GM19468 (cell line): ENCODE results near the gene SERPINA12.

Experiments used
- ATAC-seq: cut with Tn5 transposase; IDR thresholded peaks from one replicate; pipeline ENCODE4 v1.9.1; 2021; ENCODE audit warnings: mild to moderate bottlenecking, moderate library complexity, moderate number of reproducible peaks; ENCODE audit not compliant: unreplicated experiment; ENCODE audit errors: extremely low read depth

SERPINA12 gene

DNA sequence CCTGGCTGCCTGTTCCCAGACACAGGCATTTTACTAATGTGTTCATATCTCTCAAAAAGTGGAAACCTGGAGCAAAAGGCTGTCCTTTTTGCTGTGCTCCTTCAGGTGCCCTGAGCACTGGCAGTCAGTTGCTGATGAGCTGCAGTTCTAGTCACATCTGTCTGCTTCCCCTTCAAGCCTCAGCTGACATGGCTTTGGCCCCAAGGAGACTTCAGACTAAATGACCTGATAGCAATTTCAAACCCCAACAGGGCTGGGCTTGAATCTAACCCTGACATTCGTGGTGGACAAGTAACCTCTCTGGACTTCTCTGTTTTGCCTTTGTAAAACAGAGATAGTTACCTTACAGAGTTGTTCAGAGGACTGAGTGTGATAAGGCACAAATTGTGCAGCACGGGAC, 39.0 kb downstream of the SERPINA12 start:
- ATAC-seq, result no peak

DNA sequence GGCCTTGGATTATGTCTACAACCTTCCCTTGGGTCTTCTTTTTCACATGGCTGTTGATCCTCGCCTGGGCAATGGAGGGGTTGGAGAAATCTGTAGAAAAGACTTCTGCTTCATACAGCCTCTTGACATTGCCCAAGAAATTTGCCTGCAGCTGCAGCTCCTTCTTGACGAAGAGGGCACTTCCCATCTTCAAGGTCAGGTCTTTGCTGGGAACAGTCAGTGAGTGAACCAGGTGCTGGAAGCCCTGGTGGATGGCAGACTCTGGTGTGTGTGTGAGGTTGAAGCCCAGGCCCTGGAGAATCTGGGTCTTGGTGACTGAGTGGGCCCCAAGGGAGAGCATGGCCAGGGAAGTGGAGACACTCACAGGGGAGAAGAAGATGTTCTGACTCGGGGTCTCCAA, 40.0 kb downstream of the SERPINA12 start:
- ATAC-seq, result no peak

DNA sequence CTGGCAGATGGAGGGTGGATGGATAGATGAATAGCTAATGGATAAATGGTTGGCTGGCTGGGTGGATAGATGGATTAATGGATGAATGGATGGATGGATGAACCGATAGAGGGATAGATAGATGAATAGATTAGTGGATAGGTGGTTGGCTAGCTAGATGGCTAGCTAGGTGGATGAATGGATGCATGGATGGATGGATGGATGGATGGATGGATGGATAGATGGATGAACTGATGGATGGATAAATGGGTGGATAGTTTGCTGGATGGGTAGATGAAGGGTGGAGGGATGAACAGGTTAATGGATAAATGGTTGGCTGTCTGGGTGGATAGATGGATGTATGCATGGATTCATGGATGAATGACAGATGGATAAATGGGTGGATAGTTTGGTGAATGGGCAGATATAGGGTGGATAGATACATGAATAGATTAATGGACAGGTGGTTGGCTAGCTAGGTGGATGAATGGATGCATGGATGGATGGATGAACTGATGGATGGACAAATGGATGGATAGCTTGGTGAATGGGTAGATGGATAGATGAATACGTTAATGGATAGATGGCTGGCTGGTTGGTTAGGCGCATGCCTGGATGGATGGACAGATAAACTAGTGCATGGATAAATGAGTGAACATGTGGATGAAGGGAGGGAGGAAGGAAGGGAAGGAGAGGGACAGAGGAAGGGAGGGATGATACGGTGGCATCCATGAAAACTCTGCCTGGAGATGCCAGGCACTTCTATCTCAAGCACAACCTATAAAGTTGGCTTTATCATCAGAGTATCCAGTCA, 41.3 kb downstream of the SERPINA12 start:
- ATAC-seq, result no peak

GRCh38 chr14:94466706-94467370, 42.4 kb downstream of the SERPINA12 start:
- ATAC-seq, result no peak

GRCh38 chr14:94465042-94465441, 44.2 kb downstream of the SERPINA12 start:
- no peak for ATAC-seq

GRCh38 chr14:94464290-94464689, 45.0 kb downstream of the SERPINA12 start:
- ATAC-seq, result no peak

DNA sequence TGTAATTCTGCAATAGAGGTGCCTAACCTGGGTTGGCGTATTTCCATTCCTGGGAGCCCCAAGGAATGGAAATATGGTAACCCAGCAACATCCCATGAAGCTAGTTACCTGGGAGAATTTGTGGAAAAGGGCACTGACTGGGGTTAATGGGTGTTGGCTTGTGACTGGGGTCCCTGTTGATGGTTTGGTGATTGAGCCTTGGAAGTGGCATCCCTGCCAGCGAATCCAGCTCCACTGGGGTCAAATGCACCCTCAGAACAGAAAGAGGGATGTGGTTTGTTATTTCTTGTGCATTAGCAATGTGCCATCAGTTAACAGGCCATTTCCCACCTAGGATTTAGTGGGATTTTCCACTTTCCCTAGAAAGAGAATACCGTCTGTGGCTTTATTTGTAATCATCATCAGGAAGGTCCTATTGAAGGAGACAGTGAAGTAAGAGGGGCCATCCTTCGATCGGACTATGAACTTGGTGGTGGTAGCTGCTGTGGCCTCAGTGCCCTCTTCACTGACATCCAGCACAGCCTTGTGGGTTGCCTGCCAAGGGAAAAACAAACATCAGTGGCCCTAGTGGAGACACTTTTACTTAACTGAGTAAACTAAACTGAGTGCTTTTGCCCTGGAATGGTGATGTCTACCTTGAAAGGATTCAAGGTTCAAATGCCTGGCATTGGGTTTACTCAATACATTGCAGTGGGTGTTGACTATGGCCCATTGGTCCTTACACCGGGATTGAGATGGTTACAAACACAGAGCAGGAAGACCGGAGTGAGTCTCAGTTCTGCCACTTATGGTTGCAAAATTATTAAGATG, 46.3 kb downstream of the SERPINA12 start:
- ATAC-seq, result no peak

- ATAC-seq, result no peak
Measured at GRCh38 chr14:94462219-94462551, 47.1 kb downstream of the SERPINA12 start.

- ATAC-seq, result no peak
Measured at GRCh38 chr14:94461526-94462218, 47.6 kb downstream of the SERPINA12 start.

GRCh38 chr14:94460631-94461416, 48.4 kb downstream of the SERPINA12 start:
- no peak for ATAC-seq

DNA sequence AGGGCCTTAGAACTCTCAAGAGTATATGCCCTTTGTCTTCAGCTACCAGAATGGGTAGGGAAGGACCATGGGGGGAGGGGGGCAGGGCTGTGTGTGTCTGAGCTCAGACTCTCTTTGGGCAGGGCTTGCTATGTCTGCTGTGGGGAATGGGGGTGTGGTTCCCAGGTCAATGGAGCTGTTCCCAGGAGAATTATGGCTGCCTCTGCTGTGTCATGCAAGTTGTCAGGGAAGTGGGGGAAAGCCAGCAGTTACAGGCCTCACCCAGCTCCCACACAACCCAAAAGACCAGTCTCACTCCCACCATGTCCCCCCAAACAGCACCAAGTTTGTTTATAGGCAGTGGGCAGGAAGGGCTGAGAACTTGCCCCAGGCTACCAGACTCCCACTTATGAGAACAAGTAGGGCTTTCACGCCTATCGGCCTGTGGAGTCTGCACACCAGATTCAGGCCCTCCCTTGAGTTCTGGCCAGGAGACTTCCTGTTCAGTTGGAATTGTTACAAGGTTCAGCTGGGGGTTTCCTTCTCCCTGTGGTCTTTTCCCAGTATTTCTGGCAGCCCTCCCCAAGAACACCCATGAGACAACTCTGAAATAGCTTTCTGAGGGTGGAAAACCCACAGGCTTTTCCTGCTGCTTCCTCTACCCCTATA, 50.6 kb downstream of the SERPINA12 start:
- no peak for ATAC-seq

- ATAC-seq, result no peak
Measured at GRCh38 chr14:94458096-94458495, 51.2 kb downstream of the SERPINA12 start.

GRCh38 chr14:94455928-94456327, 53.3 kb downstream of the SERPINA12 start:
- ATAC-seq, result no peak

- ATAC-seq, result no peak
Measured at GRCh38 chr14:94451826-94452225, 57.4 kb downstream of the SERPINA12 start.

DNA sequence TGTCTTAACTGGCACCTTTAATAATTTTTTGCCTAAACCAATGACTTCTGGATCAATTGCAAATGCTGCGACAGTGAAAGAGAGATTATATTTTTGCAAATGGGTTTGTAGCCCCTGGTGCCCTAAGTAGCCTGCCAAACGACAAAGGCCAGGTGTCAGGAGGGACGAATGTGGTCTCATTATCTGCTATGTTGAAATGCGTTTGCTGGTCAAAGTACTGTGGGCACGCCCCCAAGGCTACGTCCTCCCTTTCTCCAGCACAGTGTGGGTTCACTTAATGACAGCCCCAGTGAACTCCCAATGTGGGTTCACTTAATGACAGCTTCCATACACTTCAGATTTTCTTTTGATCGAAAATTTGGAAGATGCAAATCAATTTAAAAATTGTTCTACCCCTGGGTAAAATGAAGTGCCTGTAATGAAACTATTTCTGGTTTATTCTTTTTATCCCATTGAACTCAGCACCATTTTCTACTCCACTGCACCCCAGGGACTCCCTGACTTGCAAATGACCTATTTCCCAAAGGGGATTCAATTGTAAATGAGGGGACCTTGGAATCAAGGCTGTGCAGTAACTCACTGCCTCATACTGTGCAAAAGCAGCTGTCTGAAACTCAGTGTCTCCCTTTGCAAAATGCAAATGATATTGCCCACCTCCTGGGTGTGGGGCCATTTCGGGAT, 58.0 kb downstream of the SERPINA12 start:
- ATAC-seq, result no peak

- no peak for ATAC-seq
Measured at GRCh38 chr14:94450722-94451090, 58.6 kb downstream of the SERPINA12 start.

DNA sequence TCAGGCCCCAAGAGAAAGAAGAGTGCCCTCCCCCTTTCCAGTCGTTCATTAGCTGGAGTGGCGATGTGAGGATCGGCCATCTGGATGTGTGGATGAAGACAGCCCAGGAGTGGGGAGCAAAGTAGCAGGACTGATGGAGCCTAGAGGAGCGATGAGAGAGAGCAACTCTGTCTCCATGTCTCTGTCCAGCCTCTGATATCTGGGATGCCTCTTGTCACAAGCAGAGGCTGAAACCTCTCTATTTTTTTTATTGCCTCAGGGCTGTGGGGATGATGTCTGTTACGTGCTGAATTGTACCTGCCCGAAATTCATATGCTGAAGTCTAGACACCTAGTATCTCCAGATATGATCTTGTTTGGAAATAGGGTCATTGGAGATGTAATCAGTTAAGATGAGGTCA, 59.3 kb downstream of the SERPINA12 start:
- no peak for ATAC-seq

DNA sequence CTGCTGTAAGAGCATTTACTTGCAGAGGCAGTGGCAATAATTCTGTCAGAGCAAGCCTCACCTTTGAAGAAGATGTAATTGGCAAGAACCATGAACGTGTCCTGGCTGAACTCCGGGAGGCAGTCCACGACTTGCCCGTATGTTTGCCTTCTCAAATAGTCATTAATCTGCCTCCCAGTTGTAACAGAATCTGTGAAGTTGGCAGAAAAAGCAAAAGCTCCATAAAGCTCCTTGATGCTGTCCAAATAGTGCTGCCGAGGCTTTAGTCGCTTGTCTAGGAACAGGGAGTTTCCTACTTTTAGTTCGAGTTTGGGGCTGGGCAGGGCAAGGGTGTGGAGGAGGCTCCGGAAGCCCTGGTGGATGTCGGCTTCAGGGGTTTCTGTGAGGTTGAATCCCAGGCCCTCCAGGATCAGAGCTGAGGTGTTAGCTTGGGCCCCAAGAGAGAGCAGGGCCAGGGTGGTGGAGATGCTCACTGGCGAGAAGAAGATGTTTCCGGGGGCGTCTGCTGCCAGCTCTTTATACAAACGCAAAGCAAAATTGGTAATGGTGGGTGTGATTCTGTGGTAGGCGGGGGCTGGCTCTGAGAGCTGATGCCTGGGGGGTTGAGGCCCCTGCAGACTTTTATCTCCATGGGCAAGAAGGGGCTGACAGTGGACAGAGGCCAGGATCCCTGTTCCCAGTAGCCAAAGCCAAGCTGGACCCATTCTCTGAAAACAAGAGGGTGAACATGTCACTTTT, 61.0 kb downstream of the SERPINA12 start:
- ATAC-seq, result no peak
